ENCODE measurements around the gene TMEM238. TPM values are rescaled to one million over a fixed set of nuclear protein-coding genes. Genes with fewer than 3 reads are reported as not detected.
A peak's percentile ranks its signal among the peaks of the same experiment; 100 is the strongest.

TMEM238 gene
- total and polyA plus RNA-seq, 9 donors: 0.10 to 31.2 (median 2.5) TPM; not detected in 1

DNA sequence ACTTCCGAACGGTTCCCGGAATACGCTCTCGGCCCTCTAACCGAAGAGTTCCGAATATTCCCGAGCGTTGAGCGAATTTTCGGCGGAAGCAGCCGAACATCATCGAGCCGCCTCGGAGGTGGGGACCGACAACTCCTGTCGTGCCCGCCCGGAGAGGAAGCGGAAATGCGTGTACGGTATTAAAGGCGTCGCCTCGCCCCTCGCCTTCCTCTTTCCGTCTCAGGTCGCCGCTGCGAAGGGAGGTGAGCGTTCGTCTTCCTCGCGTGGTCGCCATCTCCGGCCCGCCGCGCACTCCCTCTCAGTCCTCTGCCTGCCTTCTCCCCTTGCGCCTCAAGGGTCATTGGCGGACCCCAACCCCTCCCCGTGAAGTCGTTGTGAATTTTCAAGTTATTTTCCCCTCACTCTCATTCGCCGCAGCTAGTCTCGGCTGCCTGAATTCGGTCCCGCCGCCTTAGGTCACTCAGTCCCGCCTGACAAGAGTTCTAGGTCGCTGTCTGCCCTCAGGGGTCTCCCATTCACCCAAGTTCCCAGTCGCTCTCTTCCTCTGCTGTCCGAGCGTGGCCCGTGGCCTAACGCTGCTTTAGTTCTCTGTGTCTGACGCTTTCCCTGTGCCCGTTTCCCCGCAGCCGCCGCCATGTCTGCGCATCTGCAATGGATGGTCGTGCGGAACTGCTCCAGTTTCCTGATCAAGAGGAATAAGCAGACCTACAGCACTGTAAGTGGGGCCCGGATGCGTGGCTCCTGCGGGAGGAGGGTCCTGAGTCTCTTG, 1.8 kb upstream of the TMEM238 start, which contains the start of gene RPL28:
Gene RPL28 (plus strand): TSS at position 209 of the 769 bp plus-strand sequence. CDS start 426 bp downstream, at position 635.
- H3K4me1 ChIP-seq (ENCODE audit: insufficient read depth): peaks cover 26% of the 10 kb centered on the region
- 0 to 1% (median 0%) methylated on average over 68 of the region's 68 CpGs for whole genome bisulfite sequencing, 3 donors
- TF ChIP-seq, protein P1, sequence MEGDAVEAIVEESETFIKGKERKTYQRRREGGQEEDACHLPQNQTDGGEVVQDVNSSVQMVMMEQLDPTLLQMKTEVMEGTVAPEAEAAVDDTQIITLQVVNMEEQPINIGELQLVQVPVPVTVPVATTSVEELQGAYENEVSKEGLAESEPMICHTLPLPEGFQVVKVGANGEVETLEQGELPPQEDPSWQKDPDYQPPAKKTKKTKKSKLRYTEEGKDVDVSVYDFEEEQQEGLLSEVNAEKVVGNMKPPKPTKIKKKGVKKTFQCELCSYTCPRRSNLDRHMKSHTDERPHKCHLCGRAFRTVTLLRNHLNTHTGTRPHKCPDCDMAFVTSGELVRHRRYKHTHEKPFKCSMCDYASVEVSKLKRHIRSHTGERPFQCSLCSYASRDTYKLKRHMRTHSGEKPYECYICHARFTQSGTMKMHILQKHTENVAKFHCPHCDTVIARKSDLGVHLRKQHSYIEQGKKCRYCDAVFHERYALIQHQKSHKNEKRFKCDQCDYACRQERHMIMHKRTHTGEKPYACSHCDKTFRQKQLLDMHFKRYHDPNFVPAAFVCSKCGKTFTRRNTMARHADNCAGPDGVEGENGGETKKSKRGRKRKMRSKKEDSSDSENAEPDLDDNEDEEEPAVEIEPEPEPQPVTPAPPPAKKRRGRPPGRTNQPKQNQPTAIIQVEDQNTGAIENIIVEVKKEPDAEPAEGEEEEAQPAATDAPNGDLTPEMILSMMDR (IDR thresholded peaks at IDR 0.05): peak in 2 of 3 donors; percentile 16 to 21
- TF ChIP-seq POLR2A (IDR thresholded peaks at IDR 0.05): peak; percentile 94
- TF ChIP-seq EP300 (IDR thresholded peaks at IDR 0.05): no peak
- intact Hi-C loops (cut with DNase I): loop anchor here in 3 of 4 donors (5.0 to 10.0 kb wide), 4 partner anchors 76 to 119 kb away; partner anchors contain the start of genes C19orf85 (in 1 of the 3) and ISOC2 (in 1 of the 3)
- no peaks in the 10 kb centered on the region for H3K27me3 ChIP-seq
- peak; percentile 98 to 99 (median 99) for DNase-seq
- H3K9me3 ChIP-seq: no peaks in the 10 kb centered on the region
- H3K36me3 ChIP-seq: no peaks in the 10 kb centered on the region
- H3K27ac ChIP-seq: peak within 1 kb of the TSS; percentile 73 to 95
- peak within 1 kb of the TSS; percentile 56 for H3K4me3 ChIP-seq

DNA sequence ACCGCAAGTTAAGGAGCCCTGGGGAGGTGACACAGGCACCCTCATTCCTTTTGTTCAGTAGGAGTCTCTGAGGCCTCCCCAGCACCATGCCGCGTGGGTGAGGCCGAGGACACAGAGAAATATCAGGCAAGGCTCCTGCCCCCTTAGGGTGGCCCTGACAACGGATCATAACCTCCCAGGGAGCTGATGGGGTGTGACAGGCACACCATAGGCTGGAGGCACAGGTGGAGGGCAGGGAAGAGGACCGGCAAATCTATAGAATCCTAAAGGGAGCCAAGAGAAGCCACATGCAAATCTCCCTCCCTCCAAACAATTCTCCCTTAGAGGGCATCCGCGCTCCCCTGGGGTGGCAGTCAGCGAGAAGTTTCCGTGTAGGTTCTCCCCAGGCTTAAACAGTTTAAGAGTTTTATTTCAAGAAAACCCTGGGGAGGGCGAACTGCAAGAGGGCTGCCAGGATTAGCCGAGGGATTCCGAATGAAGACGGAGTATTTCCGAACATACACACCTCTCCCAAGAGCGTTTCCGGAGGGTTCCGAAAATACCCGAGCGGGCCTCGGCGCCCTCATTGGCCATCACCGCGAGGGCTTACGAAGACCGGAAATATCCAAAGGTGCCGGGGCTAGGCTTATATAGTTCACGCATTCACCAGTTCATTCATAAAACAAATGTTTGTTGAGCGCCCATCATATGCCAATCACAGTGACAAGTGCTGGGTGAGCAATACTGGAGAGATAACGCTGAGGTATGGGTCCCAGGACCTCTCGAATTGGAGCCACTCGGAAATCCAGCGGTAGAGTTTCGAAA, 1.0 kb upstream of the TMEM238 start:
- no peaks in the 10 kb centered on the region for H3K27me3 ChIP-seq
- H3K4me3 ChIP-seq: peak overlapping the region; percentile 56
- peak overlapping the region; percentile 73 to 95 for H3K27ac ChIP-seq
- WGBS, 3 donors: 8 to 10% (median 10%) methylated on average over 34 of the region's 34 CpGs
- DNase-seq: peak; percentile 95 to 98 (median 97)
- TF ChIP-seq POLR2A (IDR thresholded peaks at IDR 0.05) (no peak), EP300 (IDR thresholded peaks at IDR 0.05) (peak; percentile 65)
- TF ChIP-seq, protein P1 (IDR thresholded peaks at IDR 0.05): no peak
- H3K4me1 ChIP-seq (ENCODE audit: insufficient read depth): peaks cover 26% of the 10 kb centered on the region
- no peaks in the 10 kb centered on the region for H3K9me3 ChIP-seq
- intact Hi-C loops (cut with DNase I): loop anchor here in 3 of 4 donors (5.0 to 10.0 kb wide), 6 partner anchors 43 to 120 kb away; partner anchors contain the start of genes C19orf85 (in 1 of the 3) and ISOC2 (in 1 of the 3)
- H3K36me3 ChIP-seq: no peaks in the 10 kb centered on the region

DNA sequence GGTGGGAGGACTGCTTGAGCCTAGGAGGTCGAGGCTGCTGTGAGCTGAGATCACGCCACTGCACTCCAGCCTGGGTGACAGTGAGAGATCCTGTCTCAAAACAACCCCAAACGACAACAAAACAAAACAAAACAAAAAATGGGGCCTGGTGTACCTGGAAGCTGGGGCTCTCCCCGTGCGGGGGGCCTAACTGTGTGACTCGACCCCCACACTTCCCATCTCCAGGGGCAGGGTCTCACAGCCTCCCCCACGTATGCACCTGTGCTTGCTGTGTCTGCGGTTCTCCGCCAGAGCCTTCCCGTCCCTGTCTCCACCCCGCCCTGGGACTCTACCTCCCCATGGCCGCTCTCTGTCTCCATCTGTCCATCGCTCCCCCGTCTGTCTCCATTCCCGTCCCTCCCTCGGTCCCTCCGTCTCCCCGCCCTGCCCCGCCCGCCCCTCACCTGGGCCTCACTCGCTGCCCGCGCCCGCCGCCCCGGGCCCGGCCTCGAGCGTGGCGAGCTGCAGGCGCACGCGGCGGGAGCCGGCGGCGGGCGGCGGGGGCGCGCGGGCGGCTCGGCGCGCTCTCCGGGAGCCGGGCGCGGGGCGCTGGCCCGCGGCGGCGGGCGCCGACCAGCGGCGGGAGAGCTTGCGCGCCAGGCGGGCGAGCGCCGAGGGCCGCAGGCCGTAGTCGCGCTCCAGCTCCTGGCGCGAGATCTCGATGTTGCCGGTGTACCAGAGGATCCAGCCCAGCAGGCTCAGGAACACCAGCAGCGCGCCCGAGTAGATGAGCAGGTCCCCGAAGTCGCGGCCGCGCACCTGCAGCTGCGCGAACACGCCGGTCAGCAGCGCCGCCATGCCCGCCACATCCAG, 587 bp downstream of the TMEM238 start:
- TF ChIP-seq, protein P1 (IDR thresholded peaks at IDR 0.05): peak in 2 of 3 donors; percentile 20 to 34
- TF ChIP-seq EP300 (IDR thresholded peaks at IDR 0.05): no peak
- Histone ChIP-seq H3K27me3 (no peaks in the 10 kb centered on the region), H3K36me3 (no peaks in the 10 kb centered on the region), H3K9me3 (no peaks in the 10 kb centered on the region), H3K27ac (peak overlapping the region in 1 of 2 donors; percentile 95), H3K4me3 (peak overlapping the region; percentile 56), H3K4me1 (ENCODE audit: insufficient read depth) (peaks cover 26% of the 10 kb centered on the region)
- WGBS, 3 donors: 4 to 13% (median 5%) methylated on average over 36 to 88 of the region's 88 CpGs
- peak; percentile 52 to 76 (median 60) for DNase-seq
- intact Hi-C loops (cut with DNase I): loop anchor here in 3 of 4 donors (5.0 to 10.0 kb wide), 4 partner anchors 41 to 121 kb away; no protein-coding TSS in a partner anchor
